GM19397 (cell line): ENCODE data around the gene MALRD1.
"Not testable (repeated sequence)": the region's sequence is repeated elsewhere in the genome, so short reads cannot be mapped to it uniquely, and the experiment has no call there.

Source experiments
- ATAC-seq: cut with Tn5 transposase; IDR thresholded peaks from one replicate; pipeline ENCODE4 v1.9.1; 2021; ENCODE audit warnings: mild to moderate bottlenecking, moderate library complexity; ENCODE audit not compliant: unreplicated experiment

The MALRD1 gene

DNA sequence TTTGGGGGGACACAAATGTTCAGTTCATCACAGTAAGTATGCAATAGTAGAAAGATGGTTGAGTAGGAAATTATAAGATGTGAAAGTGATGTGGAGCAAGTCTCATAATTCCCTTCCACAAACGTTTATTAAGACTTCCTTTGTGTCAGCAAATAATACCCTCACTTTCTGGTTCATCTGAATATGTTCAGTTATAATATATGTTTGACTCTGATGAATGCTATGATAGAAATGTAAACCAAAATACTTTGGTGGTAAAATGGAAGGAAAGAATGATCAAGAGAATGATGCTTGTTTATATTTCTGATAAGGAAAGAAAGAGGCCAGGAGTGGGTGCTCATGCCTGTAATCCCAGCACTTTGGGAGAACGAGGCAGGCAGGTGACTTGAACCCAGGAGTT is 655.9 kb downstream of the MALRD1 start:
- no peak for ATAC-seq

DNA sequence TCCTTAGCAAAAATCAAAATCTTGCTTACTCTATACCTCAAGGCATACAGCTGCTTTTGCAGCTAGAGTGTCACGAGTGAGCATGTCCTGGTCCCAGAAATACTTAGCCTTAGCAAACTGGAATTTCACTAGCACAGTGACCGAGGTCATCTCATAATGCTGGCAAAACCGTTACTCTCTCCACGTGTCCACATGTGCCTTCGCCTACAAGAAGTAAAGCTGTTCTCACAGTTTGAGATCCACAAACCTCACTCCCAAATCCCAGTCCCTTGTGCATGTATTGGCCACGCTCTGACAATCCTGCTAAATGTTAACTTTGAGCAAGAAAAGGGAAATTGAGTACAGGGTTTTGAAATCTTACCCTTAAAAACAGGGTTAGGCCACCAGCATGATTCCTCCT is 656.6 kb downstream of the MALRD1 start:
- ATAC-seq: no peak

GRCh38 chr10:19706904-19707303 is 658.3 kb downstream of the MALRD1 start:
- no peak for ATAC-seq

DNA sequence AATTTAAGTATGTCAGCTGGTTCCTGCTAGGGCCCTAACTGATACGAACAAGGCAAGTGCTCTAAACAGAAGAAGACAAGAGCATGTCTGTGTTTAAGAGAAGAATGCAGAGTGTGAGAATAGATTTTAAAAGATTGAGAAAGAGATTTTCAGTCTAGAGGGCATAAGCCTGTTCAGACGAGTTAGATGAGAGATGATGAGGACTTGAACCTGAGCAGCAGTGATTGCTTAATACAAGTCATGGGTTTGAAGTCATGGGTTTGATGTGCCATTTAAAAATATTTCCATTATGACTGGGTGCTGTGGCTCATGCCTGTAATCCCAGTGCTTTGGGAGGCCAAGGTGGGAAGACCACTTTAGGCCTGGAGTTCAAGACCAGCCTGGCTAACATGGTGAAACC is 658.8 kb downstream of the MALRD1 start:
- no peak for ATAC-seq

DNA sequence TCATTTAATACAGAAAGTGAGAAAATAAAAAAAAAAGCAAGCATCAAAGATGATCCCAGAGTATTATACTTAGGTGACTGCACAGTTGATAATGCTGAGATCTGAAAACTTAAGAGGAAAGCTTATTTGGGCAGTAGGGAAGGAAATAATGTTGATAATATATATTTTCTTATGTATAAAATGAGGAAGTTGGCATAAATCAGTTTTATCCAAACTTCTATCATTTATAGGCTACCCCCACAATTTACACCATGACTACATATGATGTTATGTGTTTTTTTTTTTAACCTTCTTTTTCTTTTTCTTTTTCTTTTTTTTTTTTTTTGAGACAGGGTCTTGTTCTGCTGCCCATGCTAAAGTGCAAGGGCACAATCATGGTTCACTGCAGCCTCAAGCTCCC is 659.4 kb downstream of the MALRD1 start:
- no peak for ATAC-seq

DNA sequence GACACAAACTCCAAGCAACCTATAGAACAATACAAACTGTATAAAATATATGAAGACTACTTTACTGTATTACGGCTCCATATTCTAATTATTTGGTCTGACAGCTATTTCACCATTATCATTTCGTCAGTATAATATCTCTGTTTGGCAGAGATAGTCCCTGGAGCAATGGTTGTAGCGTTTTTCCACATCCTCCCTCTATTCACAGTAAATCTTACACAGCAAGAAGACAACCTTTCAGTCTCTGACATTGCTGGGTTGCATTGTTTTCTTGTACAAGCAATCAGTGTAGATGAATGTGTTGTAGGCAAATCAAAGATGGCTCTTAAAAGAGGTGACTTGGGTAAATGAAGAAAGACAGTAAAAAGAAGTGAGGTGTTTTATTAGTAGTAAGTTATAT is 662.0 kb downstream of the MALRD1 start:
- ATAC-seq: no peak

DNA sequence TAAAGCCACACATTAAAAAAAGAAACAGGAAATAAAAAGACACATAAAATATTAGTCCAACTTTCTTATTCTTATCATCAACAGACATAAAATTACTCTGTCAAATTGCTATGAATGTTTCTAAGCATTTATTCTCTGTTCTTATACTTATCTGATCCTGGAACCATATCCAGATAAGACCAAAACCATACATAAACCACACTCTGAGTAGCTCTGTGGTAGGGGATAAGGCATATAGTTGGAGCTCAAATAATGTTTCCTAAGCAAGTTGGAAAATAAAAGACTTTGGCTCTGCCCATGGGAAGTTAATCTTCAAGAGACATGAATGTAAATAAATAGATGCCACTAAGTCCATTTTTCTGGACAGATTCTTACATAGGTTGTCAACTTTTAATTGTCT is 664.6 kb downstream of the MALRD1 start:
- no peak for ATAC-seq

- ATAC-seq: no peak
Measured at GRCh38 chr10:19713800-19714525, 665.4 kb downstream of the MALRD1 start.

DNA sequence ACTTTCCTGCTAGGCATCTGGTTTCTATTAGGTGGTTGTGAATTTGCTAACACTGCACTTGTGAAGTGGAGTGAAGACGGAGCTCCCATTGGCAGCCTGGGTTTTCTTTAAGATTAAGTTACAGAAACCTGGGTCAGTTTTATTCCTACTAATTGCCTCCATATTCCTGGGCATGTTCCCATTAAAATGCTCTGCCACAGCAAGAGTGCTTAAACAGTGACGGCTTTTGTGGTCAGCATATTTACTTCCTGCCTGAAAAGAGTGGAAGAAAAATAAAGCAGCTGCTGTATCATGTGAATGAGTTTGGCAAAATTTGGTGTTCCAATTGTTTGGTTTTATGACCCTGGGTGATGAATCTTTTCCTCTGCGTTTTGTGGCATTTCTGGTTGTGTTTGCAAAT is 670.7 kb downstream of the MALRD1 start:
- no peak for ATAC-seq

- ATAC-seq: no peak
Measured at GRCh38 chr10:19724287-19724686, 675.7 kb downstream of the MALRD1 start.

DNA sequence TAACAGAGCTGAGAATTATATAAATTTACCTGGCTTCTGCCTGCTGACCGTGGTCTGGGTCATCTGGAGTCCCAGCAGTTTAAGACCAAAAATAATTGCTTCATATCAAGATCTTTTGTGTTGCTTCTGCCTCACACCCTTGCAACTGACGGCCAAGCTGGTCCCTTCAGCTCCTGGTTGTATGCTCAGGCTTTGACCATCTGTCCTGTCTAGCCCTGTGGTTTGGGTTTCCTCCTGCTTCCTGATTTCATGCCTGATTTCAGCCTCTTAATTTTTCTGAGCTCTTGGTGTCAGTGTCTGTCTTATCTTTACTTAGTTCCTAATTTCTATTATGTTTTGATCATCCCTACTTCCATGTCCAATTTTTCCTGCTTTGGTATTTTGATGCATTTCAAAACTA is 679.8 kb downstream of the MALRD1 start:
- no peak for ATAC-seq

GRCh38 chr10:19728964-19729363 is 680.4 kb downstream of the MALRD1 start:
- ATAC-seq: no peak

DNA sequence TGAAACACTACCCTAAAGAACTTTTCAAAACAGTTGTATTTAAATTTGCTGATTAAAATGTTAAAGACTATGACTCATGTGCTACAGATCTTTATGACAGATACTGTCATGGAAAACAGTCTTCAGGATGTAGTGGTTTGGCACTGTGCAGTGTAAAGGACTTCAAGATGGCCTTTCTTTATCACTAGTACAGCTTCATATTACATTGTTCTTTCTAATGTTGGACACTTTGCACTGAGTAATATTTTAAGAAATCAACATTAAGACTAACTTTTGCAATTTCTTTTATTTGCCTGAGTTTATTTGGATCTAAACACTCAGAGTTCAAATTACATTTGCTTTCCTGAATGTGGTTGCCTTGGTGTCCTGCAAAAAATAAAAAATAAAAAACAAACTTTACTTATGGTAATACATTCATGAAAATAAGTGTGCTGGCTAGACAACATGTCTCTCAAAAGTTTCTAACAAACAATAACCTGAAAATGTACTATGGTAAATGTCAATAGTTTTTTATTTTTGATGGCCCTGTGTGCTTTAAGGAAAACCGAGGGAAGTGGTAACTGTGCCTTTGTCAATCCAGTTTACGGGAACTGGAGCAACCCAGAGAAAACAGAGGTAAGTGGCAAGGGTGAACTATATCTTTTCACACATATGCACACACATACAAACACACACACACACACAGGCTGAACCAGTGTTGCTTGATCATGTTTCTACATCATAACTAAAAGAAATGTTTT is 681.7 kb downstream of the MALRD1 start:
- ATAC-seq: no peak

DNA sequence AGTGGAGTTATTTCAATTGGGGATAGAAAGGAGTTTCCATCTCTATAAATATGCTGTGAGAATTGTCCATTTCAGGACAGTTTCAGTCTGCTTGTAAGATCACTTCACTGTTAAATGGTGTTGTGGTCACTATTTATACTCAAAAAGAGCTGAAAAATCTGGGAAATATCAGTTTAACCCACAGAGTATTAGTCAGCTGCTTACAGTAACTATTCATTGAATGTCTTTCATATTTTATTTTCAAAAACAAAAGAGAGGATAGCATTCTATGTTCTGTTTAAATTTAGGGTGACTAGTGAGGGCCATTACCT is 682.3 kb downstream of the MALRD1 start:
- ATAC-seq: no peak

GRCh38 chr10:19731560-19731959 is 683.0 kb downstream of the MALRD1 start:
- ATAC-seq: no peak

DNA sequence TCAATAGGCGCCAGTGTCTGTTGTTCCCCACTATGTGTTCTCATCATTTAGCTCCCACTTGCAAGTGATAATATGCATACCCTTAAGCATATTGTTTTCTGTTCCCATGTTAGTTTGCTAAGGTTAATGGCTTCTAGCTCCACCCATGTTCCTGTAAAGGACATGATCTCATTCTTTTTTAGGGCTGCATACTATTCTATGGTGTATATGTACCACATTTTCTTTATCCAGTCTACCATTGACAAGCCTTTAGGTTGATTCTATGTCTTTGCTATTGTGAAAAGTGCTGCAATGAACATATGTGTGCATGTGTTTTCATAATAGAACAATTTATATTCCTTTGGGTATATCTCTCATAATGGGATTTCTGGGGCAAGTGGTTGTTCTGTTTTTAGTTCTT is 689.8 kb downstream of the MALRD1 start:
- no peak for ATAC-seq

GRCh38 chr10:19739232-19739631 is 690.6 kb downstream of the MALRD1 start:
- ATAC-seq: not testable (repeated sequence)

GRCh38 chr10:19742144-19742543 is 693.5 kb downstream of the MALRD1 start:
- not testable (repeated sequence) for ATAC-seq

- ATAC-seq: no peak
Measured at GRCh38 chr10:19745672-19746071, 697.1 kb downstream of the MALRD1 start.

GRCh38 chr10:19749185-19749729 is 700.7 kb downstream of the MALRD1 start:
- ATAC-seq: no peak

GRCh38 chr10:19750972-19751371 is 702.4 kb downstream of the MALRD1 start:
- ATAC-seq: no peak

DNA sequence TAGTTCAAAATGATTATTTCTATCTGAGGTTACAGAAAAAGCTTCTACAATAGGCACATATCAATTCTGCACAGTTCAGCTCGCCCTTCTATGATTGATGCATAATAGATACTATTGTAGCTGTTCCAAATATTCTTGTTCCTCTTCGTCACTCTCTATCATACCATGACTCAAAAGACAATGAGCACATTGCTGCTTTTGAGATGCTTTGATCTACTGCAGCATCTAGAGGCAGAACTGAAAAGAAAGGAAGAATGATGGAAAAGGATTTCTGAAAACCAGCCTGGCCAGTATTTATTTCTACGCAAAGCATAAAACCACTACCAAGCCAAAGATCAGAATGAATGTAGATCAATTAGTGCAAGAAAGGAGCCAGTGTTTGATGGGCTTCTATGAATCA is 708.3 kb downstream of the MALRD1 start:
- no peak for ATAC-seq
